ENCODE data around the gene PTPRM.

The PTPRM gene

GRCh38 chr18:7601936-7602335, 34.8 kb downstream of the PTPRM start:
- Histone ChIP-seq H3K36me3 (ENCODE audit: control insufficient read depth, low read length) (no peaks in the 10 kb centered on the region), H3K27me3 (ENCODE audit: control insufficient read depth, low read length) (no peaks in the 10 kb centered on the region), H3K79me2 (ENCODE audit: control insufficient read depth, low read length) (no peaks in the 10 kb centered on the region), H3K9me2 (replicated peaks; ENCODE audit: control insufficient read depth, low read length) (no peaks in the 10 kb centered on the region), H3K27ac (ENCODE audit: low read depth, low read length) (no peak overlapping the region), H3K4me2 (ENCODE audit: low read length) (no peak overlapping the region), H4K20me1 (ENCODE audit: control insufficient read depth, insufficient read depth, low read depth, low read length) (no peaks in the 10 kb centered on the region), H3K4me1 (ENCODE audit: control insufficient read depth, low read length) (no peaks in the 10 kb centered on the region), H3K4me3 (ENCODE audit: low read length) (no peak overlapping the region), H3F3A (ENCODE audit: control insufficient read depth, insufficient read depth) (no peaks in the 10 kb centered on the region), H3K9me3 (ENCODE audit: control insufficient read depth, insufficient read depth, low read length) (peaks cover 4% of the 10 kb centered on the region; the same call in 1 of the 2 replicates)
- no peak for TF ChIP-seq CTCF (IDR thresholded peaks at IDR 0.05; ENCODE audit: low read depth, low read length, poor library complexity, severe bottlenecking)
- no peak for TF ChIP-seq EZH2phosphoT487 (IDR thresholded peaks at IDR 0.05; ENCODE audit: borderline replicate concordance, low read length)

- H3K4me2 ChIP-seq (ENCODE audit: low read length): no peak overlapping the region
- H3K27ac ChIP-seq (ENCODE audit: low read depth, low read length): no peak overlapping the region
- H3K9me2 ChIP-seq (replicated peaks; ENCODE audit: control insufficient read depth, low read length): no peaks in the 10 kb centered on the region
- H3K36me3 ChIP-seq (ENCODE audit: control insufficient read depth, low read length): no peaks in the 10 kb centered on the region
- peaks cover 4% of the 10 kb centered on the region; the same call in 1 of the 2 replicates for H3K9me3 ChIP-seq (ENCODE audit: control insufficient read depth, insufficient read depth, low read length)
- no peaks in the 10 kb centered on the region for H3K4me1 ChIP-seq (ENCODE audit: control insufficient read depth, low read length)
- H3K79me2 ChIP-seq (ENCODE audit: control insufficient read depth, low read length): no peaks in the 10 kb centered on the region
- H3K27me3 ChIP-seq (ENCODE audit: control insufficient read depth, low read length): no peaks in the 10 kb centered on the region
- no peaks in the 10 kb centered on the region for H4K20me1 ChIP-seq (ENCODE audit: control insufficient read depth, insufficient read depth, low read depth, low read length)
- TF ChIP-seq EZH2phosphoT487 (IDR thresholded peaks at IDR 0.05; ENCODE audit: borderline replicate concordance, low read length) (no peak), CTCF (IDR thresholded peaks at IDR 0.05; ENCODE audit: low read depth, low read length, poor library complexity, severe bottlenecking) (no peak)
- H3K4me3 ChIP-seq (ENCODE audit: low read length): no peak overlapping the region
- H3F3A ChIP-seq (ENCODE audit: control insufficient read depth, insufficient read depth): no peaks in the 10 kb centered on the region
These were observed 36.3 kb downstream of the PTPRM start for GRCh38 chr18:7603259-7604000.

- H3K27me3 ChIP-seq (ENCODE audit: control insufficient read depth, low read length): no peaks in the 10 kb centered on the region
- H3K27ac ChIP-seq (ENCODE audit: low read depth, low read length): no peak overlapping the region
- no peaks in the 10 kb centered on the region for H3K79me2 ChIP-seq (ENCODE audit: control insufficient read depth, low read length)
These were observed 37.2 kb downstream of the PTPRM start for GRCh38 chr18:7604361-7604760.

More at GRCh38 chr18:7604361-7604760, 37.2 kb downstream of the PTPRM start:
- Histone ChIP-seq H3K9me3 (ENCODE audit: control insufficient read depth, insufficient read depth, low read length) (peaks cover 4% of the 10 kb centered on the region; the same call in 1 of the 2 replicates), H3K4me2 (ENCODE audit: low read length) (no peak overlapping the region), H3K36me3 (ENCODE audit: control insufficient read depth, low read length) (no peaks in the 10 kb centered on the region), H3K4me3 (ENCODE audit: low read length) (no peak overlapping the region), H3K4me1 (ENCODE audit: control insufficient read depth, low read length) (no peaks in the 10 kb centered on the region), H3K9me2 (replicated peaks; ENCODE audit: control insufficient read depth, low read length) (no peaks in the 10 kb centered on the region), H3F3A (ENCODE audit: control insufficient read depth, insufficient read depth) (no peaks in the 10 kb centered on the region), H4K20me1 (ENCODE audit: control insufficient read depth, insufficient read depth, low read depth, low read length) (no peaks in the 10 kb centered on the region)
- TF ChIP-seq CTCF (IDR thresholded peaks at IDR 0.05; ENCODE audit: low read depth, low read length, poor library complexity, severe bottlenecking) (no peak), EZH2phosphoT487 (IDR thresholded peaks at IDR 0.05; ENCODE audit: borderline replicate concordance, low read length) (no peak)
